Ovary (tissue), 9 donors: ENCODE results near the gene FER1L5. TPM values are rescaled to one million over a fixed set of nuclear protein-coding genes. Genes with fewer than 3 reads are reported as not detected.

Experiments used
- DNase-seq, 5 donors: peaks; one replicate each; pipeline ENCODE4 v3.0.0-alpha.2; 2019 to 2020
- H3K27ac ChIP-seq, 2 donors: fragments of 200-600 bp; one replicate each; pipeline versions ENCODE4 v1.5.1 to v1.8.0; 2019 to 2022
- H3K27me3 ChIP-seq: fragments of 200-600 bp; one replicate; pipeline ENCODE4 v1.8.0; 2022
- H3K36me3 ChIP-seq: fragments of 200-600 bp; sonication (generic); one replicate; pipeline ENCODE4 v1.5.1; 2019
- H3K4me1 ChIP-seq: one replicate; pipeline ENCODE4 v1.8.1; 2013; ENCODE audit warnings: mild to moderate bottlenecking, moderate library complexity; ENCODE audit not compliant: insufficient read depth
- H3K4me3 ChIP-seq: fragments of 200-600 bp; sonication (generic); one replicate; pipeline ENCODE4 v1.5.1; 2017
- H3K9me3 ChIP-seq, 2 donors: fragments of 200-600 bp in 1 of 2; sonication (generic) in 1 of 2; one replicate each; pipeline versions ENCODE4 v1.5.1 to v1.8.1; 2013 to 2019; ENCODE audit warnings: mild to moderate bottlenecking in 1 of 2, moderate library complexity in 1 of 2
- EP300 ChIP-seq: sonication (generic); formaldehyde crosslinking; IDR thresholded peaks from one replicate; pipeline ENCODE4 v1.6.1; 2017; ENCODE audit warnings: antibody characterized with exemption
- POLR2A ChIP-seq: fragments of 450-650 bp; IDR thresholded peaks from one replicate; pipeline ENCODE4 v1.6.1; 2017; ENCODE audit warnings: antibody characterized with exemption, mild to moderate bottlenecking, moderate library complexity
- WGBS, 3 donors: extraction: QIAGEN DNeasy Blood & Tissue Kit in 1 of 3; methylation state at CpG; one replicate each; pipeline versions ENCODE4 v1.1.5 to v1.1.7; 2013 to 2017; 5-methylcytosine and 5-hydroxymethylcytosine counted together
- intact Hi-C, 4 donors: fragments of 100-400 bp; cut with DNase I; formaldehyde crosslinking; loops; one replicate each; pipeline versions ENCODE4 v1.11.0 to v1.15.1; 2022 to 2023
- polyA plus RNA-seq, 2 donors: library from polyadenylated mRNA; stranded (reverse); fragments of 200-250 nt in 1 of 2; fragments of 350-450 nt in 1 of 2; fragmentation: Illumina TruSeq in 1 of 2; extraction: RNeasy Lipid Tissue Mini Kit (QIAGEN cat#74804) in 1 of 2; gene quantifications; one replicate each; pipeline ENCODE4 v1.2.3, GENCODE V29; 2013 to 2014
- total RNA-seq, 7 donors: library from RNA; depleted of rRNA in 2 of 7; stranded (reverse); fragments of >200 nt in 2 of 7; fragmentation: NEBNext Ultra II Directional in 3 of 7; extraction: Animal tissue kit (Norgen Biotek cat#: 25700) in 3 of 7; gene quantifications; one replicate each; pipeline versions ENCODE4 v1.1.0 to v1.2.4, GENCODE V29; 2016 to 2023
- TF ChIP-seq, protein P1 (sequence below), 3 donors: fragments of 450-650 bp in 2 of 3; fragments of 200-600 bp in 1 of 3; IDR thresholded peaks; one replicate each; pipeline versions ENCODE4 v1.5.1 to v1.8.0; 2016 to 2022; ENCODE audit warnings: antibody characterized with exemption in 3 of 3, mild to moderate bottlenecking in 1 of 3
- donor health status: DM: no; HTN: no; CAD: no; lungs with moderate emphysema.
- donor health status: DM: no; HTN: no; CAD: no.
- donor health status: Bipolar disorder and iron deficiency.
- donor health status: DM: yes; HTN: yes; CAD: no.
- donor health status: DM: no; HTN: no; CAD: no.
- donor health status: DM: yes; HTN: yes; CAD: no.

Gene FER1L5
- total and polyA plus RNA-seq, 9 donors = 0.08 to 0.80 (median 0.23) TPM

DNA sequence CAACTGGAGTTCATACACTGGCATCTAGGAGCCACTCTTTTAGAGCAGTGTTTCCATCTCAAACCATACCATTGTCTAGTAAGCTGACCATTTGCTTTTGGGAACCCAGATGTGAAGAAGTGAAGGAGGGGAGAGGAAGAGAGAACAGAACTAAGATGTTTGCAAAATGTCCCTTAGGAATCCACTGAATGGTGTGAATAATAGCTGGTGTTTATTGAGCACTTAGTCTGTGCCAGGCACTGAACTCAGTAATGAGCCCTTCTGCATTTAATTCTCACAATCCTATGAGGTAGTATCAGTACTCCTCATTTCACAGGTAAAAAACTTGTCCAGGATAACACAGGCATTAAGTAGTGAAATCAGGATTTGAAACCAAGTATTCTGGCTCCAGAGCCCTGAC lies 73.8 kb downstream of the FER1L5 start:
- no peak for TF ChIP-seq POLR2A
- TF ChIP-seq EP300 = no peak
- TF ChIP-seq, protein P1, sequence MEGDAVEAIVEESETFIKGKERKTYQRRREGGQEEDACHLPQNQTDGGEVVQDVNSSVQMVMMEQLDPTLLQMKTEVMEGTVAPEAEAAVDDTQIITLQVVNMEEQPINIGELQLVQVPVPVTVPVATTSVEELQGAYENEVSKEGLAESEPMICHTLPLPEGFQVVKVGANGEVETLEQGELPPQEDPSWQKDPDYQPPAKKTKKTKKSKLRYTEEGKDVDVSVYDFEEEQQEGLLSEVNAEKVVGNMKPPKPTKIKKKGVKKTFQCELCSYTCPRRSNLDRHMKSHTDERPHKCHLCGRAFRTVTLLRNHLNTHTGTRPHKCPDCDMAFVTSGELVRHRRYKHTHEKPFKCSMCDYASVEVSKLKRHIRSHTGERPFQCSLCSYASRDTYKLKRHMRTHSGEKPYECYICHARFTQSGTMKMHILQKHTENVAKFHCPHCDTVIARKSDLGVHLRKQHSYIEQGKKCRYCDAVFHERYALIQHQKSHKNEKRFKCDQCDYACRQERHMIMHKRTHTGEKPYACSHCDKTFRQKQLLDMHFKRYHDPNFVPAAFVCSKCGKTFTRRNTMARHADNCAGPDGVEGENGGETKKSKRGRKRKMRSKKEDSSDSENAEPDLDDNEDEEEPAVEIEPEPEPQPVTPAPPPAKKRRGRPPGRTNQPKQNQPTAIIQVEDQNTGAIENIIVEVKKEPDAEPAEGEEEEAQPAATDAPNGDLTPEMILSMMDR (IDR thresholded peaks at IDR 0.05) = no peak
- Histone ChIP-seq H3K4me3 (no peak overlapping the region), H3K36me3 (no peaks in the 10 kb centered on the region), H3K9me3 (no peaks in the 10 kb centered on the region), H3K4me1 (no peaks in the 10 kb centered on the region), H3K27me3 (no peaks in the 10 kb centered on the region), H3K27ac (no peak overlapping the region)
- intact Hi-C loops = no loop called here
- DNase-seq = no peak

DNA sequence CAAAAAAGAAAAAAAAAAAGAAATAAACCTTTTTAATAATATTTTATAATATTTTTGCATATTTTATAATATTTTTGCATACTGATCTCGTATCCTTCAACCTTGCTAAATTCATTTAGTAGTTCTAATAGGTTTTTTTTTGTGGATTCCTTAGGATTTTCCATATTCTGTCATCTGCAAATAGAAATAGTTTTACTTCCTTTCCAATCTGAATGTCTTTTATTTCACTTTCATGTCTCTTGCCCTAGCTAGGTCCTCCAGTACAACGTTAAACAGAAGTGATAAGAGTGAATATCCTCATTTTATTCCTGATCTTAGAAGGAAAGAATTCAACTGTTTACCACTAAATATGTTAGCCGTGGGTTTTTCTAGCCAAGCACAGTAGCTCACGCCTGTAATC lies 83.6 kb downstream of the FER1L5 start:
- no peak for TF ChIP-seq EP300
- TF ChIP-seq, protein P1 (IDR thresholded peaks at IDR 0.05) = no peak
- no peak for TF ChIP-seq POLR2A
- Histone ChIP-seq H3K4me1 (no peaks in the 10 kb centered on the region), H3K9me3 (no peaks in the 10 kb centered on the region), H3K27me3 (no peaks in the 10 kb centered on the region), H3K27ac (no peak overlapping the region), H3K36me3 (no peaks in the 10 kb centered on the region), H3K4me3 (no peak overlapping the region)
- intact Hi-C loops = loop anchor here in 1 of 4 donors (10.0 kb wide), 1 partner anchor 51 kb away; no protein-coding TSS in a partner anchor
- 78 to 86% (median 84%) methylated on average over 4 of the region's 4 CpGs for WGBS, 3 donors
- DNase-seq = no peak

- no peaks in the 10 kb centered on the region for H3K27me3 ChIP-seq
- H3K4me1 ChIP-seq = no peaks in the 10 kb centered on the region
- TF ChIP-seq EP300 (no peak), POLR2A (no peak)
- no peak overlapping the region for H3K4me3 ChIP-seq
- no peak for DNase-seq
- intact Hi-C loops = loop anchor here in 1 of 4 donors (10.0 kb wide), 1 partner anchor 53 kb away; no protein-coding TSS in a partner anchor
- no peaks in the 10 kb centered on the region for H3K36me3 ChIP-seq
- 92 to 96% (median 93%) methylated on average over 5 of the region's 5 CpGs for WGBS, 3 donors
- no peaks in the 10 kb centered on the region for H3K9me3 ChIP-seq
- H3K27ac ChIP-seq = no peak overlapping the region
These were observed 84.9 kb downstream of the FER1L5 start for GRCh38 chr2:96727431-96727830.

DNA sequence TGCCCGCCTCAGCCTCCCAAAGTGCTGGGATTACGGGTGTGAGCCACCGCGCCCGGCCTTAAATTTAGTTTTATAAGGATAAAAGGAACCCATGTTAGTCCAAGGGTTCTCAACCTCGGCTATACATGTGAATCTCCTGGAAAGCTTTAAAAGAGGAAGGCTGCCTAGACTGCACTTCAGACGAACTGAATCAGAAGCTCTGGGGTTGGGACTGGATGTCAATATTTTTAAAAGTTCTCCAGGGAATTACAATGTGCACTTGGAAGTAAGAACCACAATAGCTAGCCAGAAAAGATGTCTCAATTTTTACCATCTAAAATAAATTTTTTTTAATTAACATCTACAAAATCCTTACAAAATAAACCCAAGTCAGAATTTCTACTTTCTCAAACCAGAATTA lies 87.2 kb downstream of the FER1L5 start:
- intact Hi-C loops = loop anchor here in 1 of 4 donors (10.0 kb wide), 1 partner anchor 55 kb away; no protein-coding TSS in a partner anchor
- Histone ChIP-seq H3K9me3 (no peaks in the 10 kb centered on the region), H3K4me3 (no peak overlapping the region), H3K4me1 (peaks cover 4% of the 10 kb centered on the region), H3K27ac (no peak overlapping the region), H3K27me3 (no peaks in the 10 kb centered on the region), H3K36me3 (no peaks in the 10 kb centered on the region)
- 92 to 94% (median 92%) methylated on average over 7 of the region's 7 CpGs for WGBS, 3 donors
- TF ChIP-seq POLR2A = no peak
- DNase-seq = no peak

DNA sequence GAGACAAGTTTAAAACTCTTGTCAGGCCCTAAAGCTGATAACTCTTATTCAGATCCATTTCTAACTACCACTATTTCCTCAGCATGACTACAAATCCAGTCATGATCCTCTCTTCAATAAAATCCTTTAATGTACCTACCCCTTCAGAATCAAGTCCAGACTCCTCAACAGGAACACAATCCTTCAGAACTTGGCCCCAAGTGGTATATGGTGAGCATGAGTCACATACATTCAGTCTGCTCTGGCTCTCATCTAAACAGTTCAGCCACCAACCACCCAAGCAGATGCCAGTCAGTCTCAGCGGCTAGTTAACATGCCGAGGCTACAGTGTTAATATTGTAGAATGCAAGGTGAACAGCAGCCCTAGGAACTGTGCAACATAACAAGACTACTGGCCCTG lies 87.6 kb downstream of the FER1L5 start:
- peaks cover 4% of the 10 kb centered on the region for H3K4me1 ChIP-seq
- H3K27me3 ChIP-seq = no peaks in the 10 kb centered on the region
- no peak overlapping the region for H3K4me3 ChIP-seq
- 87 to 94% (median 88%) methylated on average over 2 of the region's 2 CpGs for WGBS, 3 donors
- intact Hi-C loops = no loop called here
- DNase-seq = no peak
- H3K36me3 ChIP-seq = no peaks in the 10 kb centered on the region
- no peak overlapping the region for H3K27ac ChIP-seq
- no peaks in the 10 kb centered on the region for H3K9me3 ChIP-seq
- TF ChIP-seq POLR2A = no peak
- TF ChIP-seq, protein P1 (IDR thresholded peaks at IDR 0.05) = no peak
- TF ChIP-seq EP300 = no peak
